DMS79 (cell line): ENCODE results near the gene DNAAF8.
"Not testable (repeated sequence)": the region's sequence is repeated elsewhere in the genome, so short reads cannot be mapped to it uniquely, and the experiment has no call there.

ENCODE experiments used
- DNase-seq: peaks from one replicate; lab custom pipeline; 2025; lab: John Stamatoyannopoulos, UW

The DNAAF8 gene

GRCh38 chr16:4783251-4783950 is 49.1 kb downstream of the DNAAF8 start:
- no peak for DNase-seq

GRCh38 chr16:4783951-4784336 is 49.6 kb downstream of the DNAAF8 start:
- no peak for DNase-seq

GRCh38 chr16:4784444-4784987 is 50.2 kb downstream of the DNAAF8 start:
- DNase-seq = not testable (repeated sequence)

- no peak for DNase-seq
Measured at GRCh38 chr16:4785758-4786433, 51.6 kb downstream of the DNAAF8 start.

- no peak for DNase-seq
Measured at GRCh38 chr16:4787068-4787467, 52.7 kb downstream of the DNAAF8 start.

- DNase-seq = no peak
Measured at GRCh38 chr16:4787627-4788482, 53.5 kb downstream of the DNAAF8 start, which contains the start of gene SEPTIN12. TSS of gene SEPTIN12 (minus strand) at chr16:4788345. CDS start at chr16:4787645, 700 bp downstream.

GRCh38 chr16:4788489-4788889 is 54.2 kb downstream of the DNAAF8 start:
- DNase-seq = no peak

- DNase-seq = no peak
Measured at GRCh38 chr16:4788910-4789309, 54.6 kb downstream of the DNAAF8 start.

GRCh38 chr16:4790261-4790660 is 55.9 kb downstream of the DNAAF8 start:
- no peak for DNase-seq

- DNase-seq = no peak
Measured at GRCh38 chr16:4790871-4791270, 56.5 kb downstream of the DNAAF8 start.

- DNase-seq = no peak
Measured at GRCh38 chr16:4792951-4793513, 58.7 kb downstream of the DNAAF8 start.

GRCh38 chr16:4795181-4795827 is 61.0 kb downstream of the DNAAF8 start, which contains the start of gene SMIM22:
TSS of gene SMIM22 (plus strand) at chr16:4795369. CDS start at chr16:4795735, 366 bp downstream.
- peak; percentile 79 for DNase-seq

- no peak for DNase-seq
Measured at GRCh38 chr16:4795828-4796572, 61.7 kb downstream of the DNAAF8 start.

GRCh38 chr16:4796982-4797804 is 62.9 kb downstream of the DNAAF8 start:
- DNase-seq = no peak

GRCh38 chr16:4797805-4798252 is 63.5 kb downstream of the DNAAF8 start:
- DNase-seq = no peak

GRCh38 chr16:4798456-4798855 is 64.1 kb downstream of the DNAAF8 start:
- DNase-seq = no peak
